Ishikawa (cell line): ENCODE results near the gene TEP1.

Experiments used
- CEBPB ChIP-seq: IDR thresholded peaks from 2 replicates; pipeline ENCODE4 v1.6.1; 2012
- CREB1 ChIP-seq: IDR thresholded peaks from 2 replicates; pipeline ENCODE4 v1.6.1; 2012; ENCODE audit warnings: low read depth
- EGR1 ChIP-seq: IDR thresholded peaks from 2 replicates; pipeline ENCODE4 v1.6.1; 2012
- EP300 ChIP-seq: IDR thresholded peaks from 2 replicates; pipeline ENCODE4 v1.6.1; 2012; ENCODE audit warnings: borderline replicate concordance
- FOXM1 ChIP-seq: IDR thresholded peaks from 2 replicates; pipeline ENCODE4 v1.6.1; 2012; ENCODE audit warnings: low read depth, borderline replicate concordance
- MAX ChIP-seq: IDR thresholded peaks from 2 replicates; pipeline ENCODE4 v1.6.1; 2012
- NFIC ChIP-seq: IDR thresholded peaks from 2 replicates; pipeline ENCODE4 v1.6.1; 2012
- RAD21 ChIP-seq: IDR thresholded peaks from 2 replicates; pipeline ENCODE4 v1.6.1; 2012; ENCODE audit warnings: low read depth
- REST ChIP-seq: IDR thresholded peaks from 2 replicates; pipeline ENCODE4 v1.6.1; 2012; ENCODE audit warnings: low read depth, mild to moderate bottlenecking
- TAF1 ChIP-seq: IDR thresholded peaks from 2 replicates; pipeline ENCODE4 v1.6.1; 2012; ENCODE audit warnings: low read depth, mild to moderate bottlenecking
- TCF12 ChIP-seq: IDR thresholded peaks from 2 replicates; pipeline ENCODE4 v1.6.1; 2012; ENCODE audit warnings: low read depth
- TEAD4 ChIP-seq: IDR thresholded peaks from 2 replicates; pipeline ENCODE4 v1.6.1; 2012
- USF1 ChIP-seq: IDR thresholded peaks from 2 replicates; pipeline ENCODE4 v1.6.1; 2012
- YY1 ChIP-seq: IDR thresholded peaks from 2 replicates; pipeline ENCODE4 v1.6.1; 2012; ENCODE audit warnings: low read depth
- ZBTB7A ChIP-seq: IDR thresholded peaks from 2 replicates; pipeline ENCODE4 v1.6.1; 2012; ENCODE audit warnings: low read depth

The TEP1 gene

GRCh38 chr14:20412876-20413743 is at the start of gene TEP1:
Gene TEP1 (minus strand): TSS chr14:20413501. CDS start chr14:20408439, 5,062 bp downstream.
- TF ChIP-seq TCF12 (0 out of 2 replicates have a peak, but pooled peaks have one; percentile 13), FOXM1 (no peak), EGR1 (0 out of 2 replicates have a peak, but pooled peaks have one; percentile 12), CREB1 (no peak), TEAD4 (no peak), CEBPB (no peak), EP300 (no peak), REST (no peak), YY1 (no peak), TAF1 (peak; percentile 68), NFIC (no peak), MAX (no peak; the same call in none of the 2 replicates), USF1 (no peak), ZBTB7A (0 out of 2 replicates have a peak, but pooled peaks have one; percentile 36), RAD21 (no peak)

GRCh38 chr14:20461225-20462141 is 48.2 kb upstream of the TEP1 start, which contains the start of gene PIP4P1:
Gene PIP4P1 (minus strand): TSS chr14:20461434. CDS start chr14:20461325, 109 bp downstream.
- TF ChIP-seq ZBTB7A = no peak
- TF ChIP-seq CREB1 = peak; percentile 56
- peak; percentile 85 for TF ChIP-seq FOXM1
- peak; percentile 16; the same call in 1 of the 2 replicates for TF ChIP-seq EP300
- TF ChIP-seq REST = no peak
- TF ChIP-seq RAD21 = no peak
- peak; percentile 99 for TF ChIP-seq USF1
- no peak for TF ChIP-seq TEAD4
- peak; percentile 97 for TF ChIP-seq MAX
- peak; percentile 86 for TF ChIP-seq CEBPB
- peak; percentile 22; the same call in 1 of the 2 replicates for TF ChIP-seq TAF1
- peak; percentile 50 for TF ChIP-seq YY1
- peak; percentile 49; the same call in 1 of the 2 replicates for TF ChIP-seq TCF12
- TF ChIP-seq EGR1 = no peak
- no peak for TF ChIP-seq NFIC

GRCh38 chr14:20460458-20461224 is 47.3 kb upstream of the TEP1 start:
- TF ChIP-seq RAD21 (no peak), ZBTB7A (no peak), CREB1 (no peak), TCF12 (no peak), CEBPB (no peak), EGR1 (no peak), EP300 (no peak)
